GM12891 (cell line): ENCODE data around the gene PGLYRP2.

ENCODE experiments used
- PAX5 ChIP-seq: IDR thresholded peaks from 2 replicates; pipeline ENCODE4 v1.6.1; 2011; ENCODE audit warnings: low read length, moderate library complexity, mild to moderate bottlenecking; ENCODE audit not compliant: insufficient read depth, severe bottlenecking
- POLR2A ChIP-seq: IDR thresholded peaks from 2 replicates; pipeline ENCODE4 v1.6.1; 2011; ENCODE audit warnings: low read depth, low read length, control low read depth
- POLR2AphosphoS5 ChIP-seq: IDR thresholded peaks from 2 replicates; pipeline ENCODE4 v1.6.1; 2011; ENCODE audit warnings: low read depth, low read length, control low read depth
- POU2F2 ChIP-seq: IDR thresholded peaks from 2 replicates; pipeline ENCODE4 v1.6.1; 2011; ENCODE audit warnings: low read depth, mild to moderate bottlenecking, control low read depth, low read length, moderate library complexity
- SPI1 ChIP-seq: IDR thresholded peaks from 2 replicates; pipeline ENCODE4 v1.6.1; 2011; ENCODE audit warnings: low read depth, low read length, control low read depth
- TAF1 ChIP-seq: IDR thresholded peaks from 2 replicates; pipeline ENCODE4 v1.6.1; 2011; ENCODE audit warnings: low read depth, low read length, control low read depth

GRCh38 chr19:15436826-15437110 is 42.5 kb downstream of the PGLYRP2 start:
- TF ChIP-seq POLR2A (no peak), TAF1 (no peak), POLR2AphosphoS5 (no peak), SPI1 (no peak), PAX5 (no peak), POU2F2 (no peak)
